GM10248 (cell line): Measurements from ENCODE around the gene AOPEP.

Source experiments
- CTCF ChIA-PET: fragments of 300-600 bp; sonication (Branson Sonifier 250); formaldehyde crosslinking; extraction: SDS; loops from one replicate; lab custom pipeline; 2021; ENCODE audit warnings: antibody characterized with exemption; lab: Yijun Ruan, JAX
- POLR2A ChIA-PET: fragments of 350-650 bp; sonication (Branson Sonifier 250); formaldehyde crosslinking; extraction: SDS; loops from one replicate; lab custom pipeline; 2020; ENCODE audit warnings: antibody characterized with exemption; lab: Yijun Ruan, JAX
- DNase-seq: peaks from one replicate; pipeline ENCODE4 v3.0.0; 2012; ENCODE audit errors: extremely low spot score
- CTCF ChIP-seq: IDR thresholded peaks from 2 replicates; pipeline ENCODE4 v1.5.1; 2012; ENCODE audit warnings: mild to moderate bottlenecking, low read depth; ENCODE audit errors: extremely low read depth, missing control alignments, control extremely low read depth

Gene AOPEP

DNA sequence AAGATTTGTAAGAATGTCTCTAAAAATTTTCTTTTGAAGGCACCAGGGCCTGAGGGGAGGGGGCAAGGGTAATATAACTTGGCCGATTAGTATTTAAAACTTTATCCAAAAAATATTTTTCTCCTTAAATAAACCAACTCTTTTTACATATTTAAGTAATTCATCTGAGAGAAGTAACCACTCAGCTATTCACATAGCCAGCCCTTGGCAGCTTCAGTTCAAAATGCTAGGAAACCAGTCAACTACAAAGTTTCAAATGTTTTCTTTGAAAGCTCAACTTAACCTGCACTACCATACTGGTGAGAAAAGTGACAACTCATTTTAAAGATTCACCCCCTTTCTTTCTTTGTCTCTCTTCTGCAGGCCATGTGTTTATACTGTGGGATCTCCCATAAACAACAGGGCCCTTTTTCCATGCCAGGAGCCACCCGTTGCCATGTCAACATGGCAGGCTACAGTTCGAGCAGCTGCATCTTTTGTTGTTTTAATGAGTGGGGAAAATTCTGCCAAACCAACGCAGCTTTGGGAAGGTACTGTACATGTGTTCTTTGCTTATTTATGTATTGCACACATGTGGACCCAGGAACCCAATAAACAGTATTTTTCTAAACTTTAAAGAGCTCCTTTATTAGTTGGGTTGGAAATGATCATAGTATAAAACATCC, 46.3 kb downstream of the AOPEP start:
- TF ChIP-seq CTCF = no peak
- ChIA-PET POLR2A (no interaction called here), CTCF (interaction anchor here (1.3 to 2.5 kb wide), 3 partner anchors 9 to 358 kb away, joined by 5 to 23 read pairs (median 6); no protein-coding TSS in a partner anchor)
- no peak for DNase-seq

DNA sequence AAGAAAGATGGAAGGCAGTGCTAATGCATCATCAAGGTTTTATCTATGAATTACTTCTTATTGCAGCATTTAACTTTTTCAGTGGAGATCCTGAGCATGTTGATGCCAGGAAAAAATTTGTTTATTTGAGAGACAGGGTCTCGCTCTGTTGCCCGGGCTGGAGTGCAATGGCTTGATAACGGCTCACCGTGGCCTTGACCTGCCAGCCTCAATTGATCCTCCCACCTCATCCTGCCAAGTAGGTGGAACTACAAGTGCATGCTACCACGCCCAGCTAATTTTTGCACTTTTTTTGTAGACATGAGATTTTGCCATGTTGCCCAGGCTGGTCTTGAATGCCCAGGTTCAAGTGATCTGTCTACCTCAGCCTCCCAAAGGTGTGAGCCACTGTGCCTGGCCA, 47.2 kb downstream of the AOPEP start:
- POLR2A ChIA-PET = no interaction called here
- DNase-seq = no peak
- CTCF ChIA-PET = interaction anchor here (1.3 to 2.0 kb wide), 2 partner anchors 10 to 358 kb away, joined by 5 to 6 read pairs; no protein-coding TSS in a partner anchor
- no peak for TF ChIP-seq CTCF

DNA sequence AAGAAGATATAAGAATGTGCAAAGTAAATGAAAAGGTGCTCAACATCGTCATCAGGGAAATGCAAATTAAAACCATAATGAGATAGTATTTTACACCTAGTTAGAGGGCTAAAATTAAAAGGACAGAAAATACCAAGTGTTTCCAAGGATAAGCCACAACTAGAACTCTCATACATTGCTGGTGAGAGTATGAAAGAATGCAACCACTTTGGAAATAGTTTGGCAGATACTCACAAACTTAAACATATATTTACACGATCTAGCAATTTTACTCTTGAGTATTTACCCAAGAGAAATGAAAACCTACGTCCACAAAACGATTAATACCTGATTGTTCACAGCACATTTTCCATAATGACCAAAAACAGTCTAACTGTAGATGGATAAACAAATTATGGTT, 51.5 kb downstream of the AOPEP start:
- POLR2A ChIA-PET = no interaction called here
- DNase-seq = no peak
- CTCF ChIA-PET = interaction anchor here (0.8 to 1.1 kb wide), 2 partner anchors 140 to 350 kb away, joined by 3 read pairs; no protein-coding TSS in a partner anchor
- TF ChIP-seq CTCF = no peak

DNA sequence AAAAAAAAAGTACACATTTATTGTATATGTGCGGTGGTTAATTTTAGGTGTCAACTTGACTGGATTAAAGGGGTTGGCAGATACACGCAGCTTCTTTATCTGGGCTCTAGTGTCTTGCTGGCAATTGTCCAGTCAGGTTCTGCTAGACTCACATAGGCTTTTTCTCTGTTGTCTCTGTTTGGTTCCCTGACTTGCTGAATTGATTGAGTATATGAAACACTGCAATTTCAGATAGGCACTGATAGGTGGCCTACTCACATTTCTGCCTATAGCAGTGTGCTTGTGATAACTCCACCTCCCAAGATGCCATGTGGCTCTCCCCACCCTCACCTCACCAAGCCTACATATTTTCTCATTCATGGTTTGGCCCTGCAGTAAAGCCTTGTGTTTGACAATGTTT, 52.5 kb downstream of the AOPEP start:
- DNase-seq = no peak
- TF ChIP-seq CTCF = no peak
- POLR2A ChIA-PET = no interaction called here
- CTCF ChIA-PET = interaction anchor here (0.8 kb wide), 1 partner anchor 139 kb away, joined by 3 read pairs; no protein-coding TSS in a partner anchor

DNA sequence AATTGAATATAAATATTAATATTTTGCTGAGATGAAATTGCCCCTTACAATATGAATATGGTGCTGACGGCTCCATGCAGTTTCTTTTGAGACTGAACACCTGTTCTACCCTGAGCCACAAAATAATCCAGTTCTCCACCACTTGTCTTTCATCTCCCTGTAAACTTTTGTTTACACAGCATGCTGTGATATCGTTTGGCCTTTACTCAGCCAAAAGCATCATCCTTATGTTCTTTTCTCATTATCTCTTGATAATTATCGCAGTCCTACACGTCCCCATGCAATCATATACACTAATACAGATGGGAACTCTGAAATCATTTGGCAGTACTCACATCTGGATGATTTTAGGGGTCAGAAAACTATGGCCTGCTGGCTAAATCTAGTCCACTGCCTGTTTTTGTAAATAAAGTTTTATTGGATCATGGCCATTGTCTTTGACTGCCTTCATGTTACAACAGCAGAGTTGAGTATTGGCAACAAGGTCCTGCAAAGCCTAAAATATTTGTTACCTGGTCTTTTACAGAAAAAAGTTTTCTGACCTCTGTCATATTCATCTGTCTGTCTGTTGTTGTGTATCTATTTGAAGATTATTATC, 53.3 kb downstream of the AOPEP start:
- ChIA-PET CTCF (interaction anchor here (0.9 to 7.5 kb wide), 5 partner anchors 11 to 388 kb away, joined by 3 to 114 read pairs (median 5); no protein-coding TSS in a partner anchor), POLR2A (no interaction called here)

More for the DNA sequence above, 53.3 kb downstream of the AOPEP start:
- no peak for DNase-seq
- no peak for TF ChIP-seq CTCF
